Measurements from ENCODE around the gene DNAH10. TPM values are rescaled to one million over a fixed set of nuclear protein-coding genes. Genes with fewer than 3 reads are reported as not detected.

The DNAH10 gene
- total RNA-seq, 1 donor from 2014 or later = 0.28 TPM

DNA sequence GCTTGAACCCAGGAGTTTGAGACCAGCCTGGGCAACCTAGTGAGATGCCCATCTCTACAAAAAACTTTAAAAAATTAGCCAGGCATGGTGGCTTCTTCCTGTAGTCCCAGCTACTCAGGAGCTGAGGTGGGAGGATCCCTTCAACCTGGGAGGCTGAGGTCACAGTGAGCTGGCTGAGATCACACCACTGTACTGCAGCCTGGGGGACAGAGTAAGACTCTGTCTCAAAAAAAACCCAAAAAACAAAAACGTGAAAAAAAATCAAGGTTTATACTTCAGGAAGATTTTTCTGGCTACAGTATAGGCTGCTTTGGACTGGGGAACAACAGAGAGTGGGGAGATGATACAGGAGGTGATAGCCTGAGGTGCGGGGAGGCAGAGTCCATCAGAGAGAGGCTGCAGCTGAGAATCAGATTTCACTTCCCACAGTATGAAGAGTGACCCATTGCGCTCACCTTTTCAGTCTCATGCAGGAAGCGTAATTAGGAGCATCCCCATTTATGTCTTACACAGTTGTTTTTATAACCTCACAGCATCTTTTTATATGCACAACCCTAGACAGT, 28.9 kb downstream of the DNAH10 start:
- no peak for DNase-seq (ENCODE audit: low spot score)
- no peak for ATAC-seq

DNA sequence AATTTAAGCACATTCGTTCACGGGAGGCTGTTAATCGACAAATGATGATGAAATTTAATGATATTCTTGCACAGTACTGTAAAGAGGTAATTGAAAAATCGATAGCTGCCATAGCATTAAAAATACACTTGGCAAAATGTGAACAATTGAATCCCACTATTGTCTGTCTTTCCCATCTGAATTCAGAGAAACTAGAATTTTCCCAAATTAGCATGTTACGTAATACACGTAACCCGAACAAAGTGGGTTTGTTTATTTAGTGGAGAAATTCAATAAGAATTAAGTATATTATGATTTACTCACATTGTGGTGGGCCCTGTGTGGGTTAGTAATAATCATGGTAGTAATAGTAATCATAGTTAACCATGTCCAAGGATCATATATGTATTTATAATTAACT, 31.9 kb downstream of the DNAH10 start:
- no peak for ATAC-seq
- DNase-seq (ENCODE audit: low spot score) = no peak

DNA sequence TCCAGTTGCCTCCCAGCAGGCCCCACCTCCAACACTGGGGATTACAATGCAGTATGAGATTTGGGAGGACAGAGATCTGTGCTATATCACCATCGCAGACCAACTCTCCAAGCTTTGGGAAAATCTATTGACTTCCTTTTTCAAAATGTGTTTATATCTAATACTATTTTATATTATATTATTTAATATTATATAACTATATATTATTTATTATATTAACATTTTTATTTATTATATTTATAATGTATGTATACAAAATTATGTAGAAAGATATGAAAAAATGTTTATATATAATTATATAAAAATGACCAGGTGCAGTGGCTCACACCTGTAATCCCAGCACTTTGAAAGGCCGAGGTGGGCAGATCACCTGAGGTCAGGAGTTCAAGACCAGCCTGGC, 36.4 kb downstream of the DNAH10 start:
- no peak for DNase-seq (ENCODE audit: low spot score)
- no peak for ATAC-seq

DNA sequence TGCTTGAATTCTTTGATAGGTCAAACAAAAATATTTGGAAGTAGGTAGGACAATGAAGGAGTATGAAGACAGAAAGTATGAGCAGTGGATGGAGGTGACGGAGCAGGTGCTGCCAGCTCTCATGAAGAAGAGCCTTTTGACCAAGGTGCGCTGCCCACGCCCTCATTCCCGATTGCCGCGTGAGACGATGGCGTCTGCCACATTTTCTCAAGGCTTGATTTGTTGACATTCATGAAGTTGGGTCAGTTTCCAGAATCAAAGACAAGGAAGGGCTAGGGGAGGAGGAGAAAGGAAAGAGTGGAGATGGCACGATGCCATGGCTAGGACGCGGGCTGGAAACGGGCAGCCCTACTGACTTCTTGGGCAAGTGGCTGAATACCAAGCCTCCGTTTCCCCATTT, 37.1 kb downstream of the DNAH10 start:
- DNase-seq (ENCODE audit: low spot score) = no peak
- ATAC-seq = no peak

DNA sequence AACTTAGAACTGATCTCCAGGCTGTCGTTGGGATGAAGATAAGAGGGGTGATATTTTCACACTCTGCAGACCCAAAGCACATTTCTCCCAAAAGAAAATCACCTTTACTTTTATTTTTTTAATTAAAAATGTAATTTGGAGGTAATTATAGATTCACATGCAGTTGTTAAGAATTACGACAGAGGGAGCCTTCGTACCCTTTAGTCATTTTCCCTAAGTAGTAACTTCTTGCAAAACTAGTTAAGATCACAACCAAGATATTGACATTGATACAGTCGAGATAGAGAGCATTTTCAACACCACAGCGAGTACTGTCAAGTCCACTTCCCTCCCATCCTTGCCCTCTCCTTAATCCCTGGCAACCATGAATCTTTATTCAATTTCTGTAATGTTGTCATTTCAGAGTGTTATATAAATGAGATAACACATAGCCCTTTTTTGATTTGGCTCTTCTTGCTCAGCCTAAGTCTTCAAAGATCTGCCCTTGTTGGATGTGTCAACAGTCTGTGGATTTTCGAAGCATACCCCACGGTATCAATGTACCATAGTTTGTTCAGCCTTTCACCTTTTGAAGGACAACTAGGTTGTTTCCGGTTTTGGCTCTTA, 39.6 kb downstream of the DNAH10 start:
- DNase-seq (ENCODE audit: low spot score) (no peak), ATAC-seq (no peak)

DNA sequence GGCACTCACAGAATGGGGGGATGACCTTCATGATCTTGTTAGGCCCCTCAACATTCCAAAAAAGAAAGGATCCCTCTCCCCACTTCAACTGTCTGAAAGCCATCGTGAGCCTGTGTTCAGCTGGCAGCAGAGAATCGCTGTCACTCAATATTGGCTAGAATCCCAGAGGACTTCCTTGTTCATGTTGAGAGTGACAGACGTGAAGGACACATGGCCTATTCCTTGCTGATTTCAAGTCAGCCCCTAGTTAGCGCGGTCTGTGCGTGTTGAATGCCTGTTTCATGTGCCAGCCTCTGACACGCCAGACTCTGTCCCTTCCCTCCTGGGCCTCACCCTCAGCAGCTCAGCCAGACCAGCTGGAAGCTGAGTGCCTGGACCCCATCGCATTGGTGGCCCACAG, 43.1 kb downstream of the DNAH10 start:
- no peak for ATAC-seq
- DNase-seq (ENCODE audit: low spot score) = no peak

DNA sequence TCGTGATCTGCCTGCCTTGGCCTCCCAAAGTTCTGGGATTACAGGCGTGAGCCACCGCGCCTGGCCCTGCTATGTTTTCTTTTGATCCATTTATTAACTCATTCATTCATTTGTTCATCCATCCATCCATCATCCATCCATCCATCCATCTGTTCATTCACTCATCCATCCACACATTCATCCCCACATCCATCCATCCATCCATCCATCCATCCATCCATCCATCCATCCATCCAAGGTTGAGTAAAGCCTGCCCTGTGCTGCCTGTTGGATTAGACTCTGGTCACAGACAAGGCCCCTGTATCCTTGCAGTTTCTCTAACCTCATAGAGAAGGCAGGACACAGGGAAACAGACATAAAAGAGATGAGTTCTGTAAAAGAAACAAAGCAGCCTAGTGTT, 44.9 kb downstream of the DNAH10 start:
- ATAC-seq (no peak), DNase-seq (ENCODE audit: low spot score) (no peak)

DNA sequence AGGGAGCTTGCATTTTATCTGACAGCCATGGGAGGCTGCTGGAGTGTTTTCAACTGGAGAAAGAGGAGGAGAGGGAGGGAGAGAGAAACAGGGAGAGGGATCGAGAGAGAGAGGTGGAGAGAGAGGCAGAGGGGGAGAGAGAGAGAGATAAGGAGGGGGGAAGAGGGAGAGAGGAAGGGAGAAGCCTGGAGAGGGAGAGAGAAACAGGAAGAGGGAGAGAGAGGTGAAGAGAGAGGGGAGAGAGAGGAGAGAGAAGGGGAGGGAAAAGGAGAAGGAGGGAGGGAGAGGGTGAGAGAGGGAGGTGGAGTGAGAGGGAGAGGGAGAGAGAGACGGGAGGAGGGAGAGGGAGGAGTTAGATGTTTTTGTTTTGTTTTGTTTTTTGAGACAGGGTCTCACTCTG, 45.6 kb downstream of the DNAH10 start:
- ATAC-seq (no peak), DNase-seq (ENCODE audit: low spot score) (no peak)

DNA sequence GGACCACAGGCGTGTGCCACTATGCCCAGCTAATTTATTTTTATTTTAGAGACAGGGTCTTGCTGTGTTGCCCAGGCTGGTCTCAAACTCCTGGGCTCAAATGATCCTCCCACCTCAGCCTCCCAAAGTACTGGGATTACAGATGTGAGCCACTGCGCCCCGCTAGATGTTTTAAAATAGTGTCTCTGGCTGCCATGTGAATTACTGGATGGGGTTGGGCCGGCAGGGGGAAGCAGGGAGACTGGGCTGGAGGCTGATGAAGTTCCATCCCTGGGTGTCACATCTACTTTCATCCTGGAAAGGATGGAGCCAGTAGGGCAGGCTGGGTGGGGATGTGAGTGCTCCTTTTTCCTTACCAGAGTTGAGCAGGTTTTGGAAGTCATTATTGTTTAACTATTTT, 46.1 kb downstream of the DNAH10 start:
- peak; percentile 50 for ATAC-seq

DNA sequence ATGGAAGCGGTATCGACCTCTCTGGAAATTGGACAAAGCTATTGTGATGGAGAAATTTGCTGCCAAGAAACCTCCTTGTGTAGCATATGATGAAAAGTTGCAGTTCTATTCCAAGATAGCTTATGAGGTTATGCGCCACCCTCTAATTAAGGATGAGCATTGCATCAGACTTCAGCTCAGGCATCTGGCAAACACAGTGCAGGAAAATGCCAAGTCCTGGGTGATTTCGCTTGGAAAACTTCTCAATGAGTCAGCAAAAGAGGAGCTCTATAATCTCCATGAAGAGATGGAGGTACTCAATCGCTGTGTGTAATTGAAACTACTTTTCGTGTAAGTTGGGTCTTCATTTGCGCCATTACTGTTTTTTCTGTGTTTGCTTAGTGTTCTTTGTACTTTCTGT, 51.2 kb downstream of the DNAH10 start:
- DNase-seq (ENCODE audit: low spot score) (no peak), ATAC-seq (no peak)

More for the DNA sequence above, 46.1 kb downstream of the DNAH10 start:
- no peak for DNase-seq (ENCODE audit: low spot score)

DNA sequence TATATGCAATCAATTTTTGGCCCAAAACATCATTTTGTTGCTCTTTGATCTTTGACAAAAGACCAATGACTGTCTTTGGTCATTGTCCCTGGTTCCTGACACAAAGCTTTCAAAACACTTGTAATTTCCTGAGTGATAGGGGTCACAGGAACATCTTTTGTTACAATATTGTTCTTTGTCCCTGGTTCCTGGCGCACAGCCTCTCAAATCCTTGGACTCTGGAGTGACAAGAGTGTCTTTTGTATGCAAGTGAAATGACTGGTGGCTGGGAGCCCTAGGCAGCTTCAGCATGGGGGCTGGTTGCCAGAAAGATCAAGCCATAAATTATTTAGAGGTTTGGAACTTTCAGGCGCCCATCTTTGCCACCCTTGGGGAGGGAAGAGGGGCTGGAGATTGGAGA, 53.9 kb downstream of the DNAH10 start:
- ATAC-seq = no peak

DNA sequence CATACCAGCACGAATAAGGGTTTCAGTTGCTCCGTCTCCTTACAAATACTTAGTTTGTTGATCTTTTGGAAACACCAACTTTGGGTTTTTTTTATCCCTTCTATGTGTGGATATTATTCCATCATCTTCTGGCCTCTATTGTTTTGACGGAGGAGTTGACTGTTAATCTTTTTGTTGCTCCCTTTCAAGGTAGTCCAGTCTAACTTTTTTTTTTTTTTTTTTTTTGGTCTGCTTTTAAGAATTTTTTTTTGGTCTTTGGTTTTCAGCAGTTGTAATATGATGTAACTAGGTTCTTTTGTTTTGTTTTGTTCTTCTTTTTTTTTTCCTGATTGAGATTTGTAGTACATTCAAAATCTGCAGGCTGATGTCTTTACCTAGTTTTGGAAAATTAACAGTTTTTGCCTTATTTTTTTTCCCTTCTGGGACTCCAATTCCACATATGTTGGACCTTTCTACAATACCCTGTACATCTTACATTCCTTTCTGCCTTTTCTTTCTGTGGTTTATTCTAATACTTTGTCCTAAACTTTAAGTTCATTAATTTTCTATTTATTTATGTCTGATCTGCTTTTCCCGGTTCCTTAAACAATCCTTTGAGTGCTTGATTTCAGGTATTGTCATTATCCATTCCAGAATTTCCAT, 54.9 kb downstream of the DNAH10 start:
- ATAC-seq (no peak), DNase-seq (ENCODE audit: low spot score) (no peak)

More for the DNA sequence above, 53.9 kb downstream of the DNAH10 start:
- DNase-seq (ENCODE audit: low spot score) = no peak

DNA sequence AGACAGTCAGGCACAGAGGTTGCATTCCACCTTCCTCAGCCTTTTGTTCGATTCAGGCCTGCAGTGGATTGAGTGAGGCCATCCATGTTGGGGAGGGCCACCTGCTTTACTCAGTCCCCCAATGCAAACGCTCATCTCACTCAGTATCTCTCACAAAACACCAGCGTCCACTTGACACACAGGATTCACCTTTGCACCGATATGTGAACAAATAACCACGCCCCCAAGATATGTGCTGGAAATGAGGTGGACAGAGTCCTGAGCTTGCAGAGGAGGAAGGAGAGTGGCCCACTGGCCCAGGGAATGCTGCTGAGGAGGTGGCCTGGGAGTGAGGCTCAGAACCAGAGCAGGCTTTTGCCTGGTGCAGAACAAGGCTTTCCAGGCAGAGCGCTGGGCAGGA, 60.7 kb downstream of the DNAH10 start:
- ATAC-seq = peak; percentile 49
- DNase-seq (ENCODE audit: low spot score) = no peak

DNA sequence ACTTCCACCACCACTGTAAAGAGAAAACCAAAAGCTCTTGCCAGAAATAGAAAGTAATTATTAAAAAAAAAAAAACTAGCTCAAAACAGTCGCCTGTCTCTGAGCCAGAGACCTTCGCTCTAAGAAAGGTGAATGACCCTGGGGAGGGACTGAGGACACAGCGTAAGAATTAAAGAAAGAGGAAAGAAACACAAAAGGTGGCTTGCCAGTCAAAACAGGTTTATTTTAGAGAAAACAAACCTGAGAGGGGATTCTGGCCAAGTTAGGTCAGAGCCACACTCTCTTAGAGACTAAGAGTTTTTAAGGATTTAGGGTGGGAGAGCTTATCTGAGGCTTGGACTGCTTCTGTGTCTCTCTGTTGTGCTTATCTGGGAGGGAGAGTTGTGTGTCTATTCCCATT, 66.0 kb downstream of the DNAH10 start:
- DNase-seq (ENCODE audit: low spot score) (no peak), ATAC-seq (no peak)

DNA sequence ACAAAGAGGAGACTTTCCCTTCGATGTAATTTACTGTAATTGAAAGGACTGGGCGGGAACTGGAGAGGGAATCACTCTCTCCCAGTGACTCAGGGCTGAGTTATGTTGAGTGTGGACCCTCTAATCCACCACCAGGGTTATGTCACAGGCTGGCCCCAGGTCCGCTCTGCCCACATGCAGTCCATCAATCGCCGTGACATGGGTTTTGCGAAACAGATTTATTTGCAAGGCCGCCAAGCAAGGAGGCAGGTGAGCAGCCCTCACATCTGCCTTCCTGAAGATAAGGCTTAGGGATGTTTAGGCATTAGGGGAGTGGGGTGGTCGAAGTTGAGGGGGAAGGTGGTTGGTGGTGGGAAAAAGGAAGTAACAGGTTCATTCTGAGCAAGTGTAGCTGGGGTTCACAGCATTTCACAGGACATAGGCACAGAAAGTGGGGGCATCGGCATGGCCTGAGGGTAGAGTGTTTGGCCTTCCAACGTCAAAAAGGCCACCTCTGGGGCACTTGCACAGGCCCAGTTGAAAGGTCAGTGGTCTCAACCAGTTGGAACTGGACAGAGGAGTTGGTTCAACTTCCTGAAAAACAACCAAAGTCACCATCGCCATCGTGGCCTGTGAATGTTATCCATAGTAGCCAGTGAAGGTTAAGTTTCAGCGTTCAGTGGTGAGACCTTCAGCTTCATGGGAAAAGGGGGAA, 66.9 kb downstream of the DNAH10 start:
- no peak for DNase-seq (ENCODE audit: low spot score)
- ATAC-seq = no peak

DNA sequence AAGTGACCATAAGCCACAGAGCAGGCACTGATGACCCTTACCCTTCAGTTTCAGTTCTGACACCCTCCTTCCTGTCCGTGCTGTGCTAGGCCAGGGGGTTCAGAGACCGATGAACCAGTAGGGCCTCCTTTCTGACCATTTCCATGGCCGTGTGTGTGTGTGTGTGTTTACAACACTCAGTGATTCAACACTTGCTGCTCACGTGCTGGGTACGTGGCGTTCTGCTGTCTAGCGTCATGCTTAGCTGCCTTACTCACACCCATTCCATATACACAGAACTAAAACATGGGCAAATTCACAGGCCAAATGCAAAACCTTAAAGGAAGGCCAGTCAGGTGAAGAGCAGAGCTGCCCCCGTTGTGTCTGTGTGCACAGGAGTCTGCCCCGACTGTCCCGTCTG, 67.5 kb downstream of the DNAH10 start:
- ATAC-seq (no peak), DNase-seq (ENCODE audit: low spot score) (no peak)

DNA sequence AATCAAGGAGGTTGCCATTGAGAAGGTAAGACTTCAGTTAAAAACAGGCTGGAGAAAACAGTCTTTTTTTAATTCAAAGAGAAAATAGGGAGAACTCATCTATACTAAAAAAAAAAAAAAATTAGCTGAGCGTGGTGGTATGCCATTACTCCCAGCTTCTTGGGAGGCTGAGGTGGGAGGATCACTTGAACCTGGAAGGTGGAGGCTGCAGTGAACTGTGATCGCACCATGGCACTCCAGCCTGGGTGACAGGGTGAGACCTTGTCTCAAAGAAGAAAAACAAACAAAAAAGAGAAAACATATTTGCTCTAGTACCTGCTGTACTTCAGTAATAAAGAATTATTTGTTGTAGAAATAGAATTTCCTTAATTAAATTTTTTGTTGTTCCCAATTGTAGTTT, 68.6 kb downstream of the DNAH10 start:
- DNase-seq (ENCODE audit: low spot score) (no peak), ATAC-seq (no peak)

DNA sequence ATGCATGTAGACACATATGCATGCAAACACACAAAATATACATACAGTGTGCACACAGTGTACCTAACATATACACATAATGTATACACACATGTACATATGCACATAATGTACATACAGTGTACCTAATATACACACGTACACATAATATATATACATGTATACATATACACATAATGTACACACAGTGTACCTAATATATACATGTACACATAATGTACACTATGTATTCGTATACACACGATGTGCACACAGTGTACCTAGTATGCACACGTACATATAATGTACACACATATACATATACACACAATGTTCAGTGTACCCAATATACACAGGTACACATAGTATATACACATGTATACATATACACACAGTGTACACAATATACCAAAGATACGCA, 70.0 kb downstream of the DNAH10 start:
- DNase-seq (ENCODE audit: low spot score) (no peak), ATAC-seq (no peak)

DNA sequence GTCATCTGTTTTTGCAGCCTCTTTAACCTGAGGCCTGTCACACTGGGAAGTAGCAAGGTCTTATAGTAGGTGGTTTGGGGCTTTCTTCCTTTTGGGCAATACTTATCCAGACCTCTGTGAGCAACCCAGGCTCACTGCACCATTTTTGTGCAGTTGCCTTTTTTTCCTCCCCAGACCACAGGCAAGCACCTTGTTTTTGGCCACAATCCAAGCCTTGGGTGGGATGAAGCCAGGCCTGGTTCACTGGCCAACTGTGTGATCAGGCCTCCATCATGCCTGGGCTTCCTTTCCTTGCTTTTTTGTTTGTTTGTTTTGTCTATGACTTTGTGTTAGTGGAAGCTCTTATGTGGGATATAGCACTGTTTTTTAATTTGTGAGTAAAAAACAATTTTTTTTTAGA, 71.7 kb downstream of the DNAH10 start:
- ATAC-seq (no peak), DNase-seq (ENCODE audit: low spot score) (no peak)

DNA sequence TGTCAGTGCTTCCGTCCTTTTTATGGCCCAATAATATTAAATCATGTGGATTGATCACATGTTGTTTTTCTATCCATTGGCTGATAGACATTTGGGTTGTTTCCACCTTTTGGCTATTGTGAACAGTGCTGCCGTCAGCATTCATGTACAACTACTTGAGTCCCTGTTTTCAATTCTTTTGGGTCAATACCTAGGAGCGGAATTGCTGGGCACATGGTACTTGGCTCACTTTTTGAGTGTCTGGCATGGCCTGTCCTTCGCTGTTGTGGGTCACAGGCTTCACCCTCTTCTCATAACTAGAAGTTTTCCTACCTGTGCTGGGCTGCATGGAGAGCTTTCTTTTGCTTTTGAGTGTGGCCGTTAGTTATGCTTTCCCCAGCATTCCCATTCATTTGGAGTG, 72.7 kb downstream of the DNAH10 start:
- ATAC-seq (no peak), DNase-seq (ENCODE audit: low spot score) (no peak)

DNA sequence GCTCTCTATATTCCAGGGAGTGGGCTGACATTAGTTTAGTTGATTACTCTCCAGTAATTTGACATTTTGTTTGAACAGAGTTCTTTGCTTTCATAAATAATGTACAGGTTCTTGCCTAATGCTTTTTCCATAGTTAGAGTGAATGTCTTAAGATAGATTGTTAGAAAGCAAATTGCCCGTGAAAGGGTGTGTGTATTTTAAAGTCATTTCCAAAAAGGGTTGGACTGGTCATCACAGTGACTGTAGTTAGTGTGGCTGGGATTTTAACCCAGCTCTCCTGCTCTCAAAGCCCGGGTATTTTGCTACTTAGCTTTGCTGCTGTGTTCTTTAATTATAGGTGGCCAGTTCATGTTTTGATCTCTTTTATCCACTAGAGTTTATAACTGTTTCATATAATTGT, 74.2 kb downstream of the DNAH10 start:
- ATAC-seq (no peak), DNase-seq (ENCODE audit: low spot score) (no peak)

DNA sequence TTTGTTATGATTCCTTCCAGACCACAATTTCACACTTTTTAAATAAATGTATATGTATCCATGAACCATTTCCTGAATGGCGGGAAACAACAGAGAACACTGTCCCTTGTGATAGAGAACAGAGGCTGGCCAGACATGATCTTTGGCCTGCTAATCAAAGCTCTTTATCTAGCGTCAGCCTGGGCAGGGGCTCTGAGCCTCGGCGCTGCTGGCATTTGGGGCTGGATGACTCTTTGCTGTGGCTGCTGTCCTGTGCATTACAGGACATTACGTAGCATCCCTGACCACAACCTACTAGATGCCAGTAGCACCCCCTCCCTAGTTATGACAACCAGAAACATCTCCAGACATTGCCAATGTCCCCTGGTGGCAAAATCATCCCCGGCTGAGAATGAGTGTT, 77.7 kb downstream of the DNAH10 start:
- no peak for ATAC-seq
- no peak for DNase-seq (ENCODE audit: low spot score)
